OCI-LY1 (cell line): Measurements from ENCODE around the gene ALG3.

Experiments
- H2AFZ ChIP-seq: fragments of 200-600 bp; sonication (generic), shearing (Covaris generic); 2 replicates; pipeline ENCODE4 v1.6.0; 2014; ENCODE audit warnings: antibody characterized with exemption, mild to moderate bottlenecking, low read length
- H3F3A ChIP-seq: fragments of 200-600 bp; sonication (generic), shearing (Covaris generic); 2 replicates; pipeline ENCODE4 v1.6.0; 2014; ENCODE audit warnings: mild to moderate bottlenecking, antibody characterized with exemption, low read length, moderate library complexity; ENCODE audit not compliant: insufficient read depth
- H3K27ac ChIP-seq: fragments of 200-600 bp; sonication (generic); 2 replicates; pipeline ENCODE4 v1.5.1; 2014; ENCODE audit warnings: low read length, mixed run types, mild to moderate bottlenecking, low read depth; ENCODE audit not compliant: poor library complexity, severe bottlenecking
- H3K27me3 ChIP-seq: fragments of 200-600 bp; sonication (generic); 2 replicates; pipeline ENCODE4 v1.6.0; 2014; ENCODE audit warnings: antibody characterized with exemption, mild to moderate bottlenecking, low read length, moderate library complexity; ENCODE audit not compliant: insufficient read depth
- H3K36me3 ChIP-seq: fragments of 200-600 bp; sonication (generic); 2 replicates; pipeline ENCODE4 v1.6.1; 2014; ENCODE audit warnings: mild to moderate bottlenecking, antibody characterized with exemption, low read length, moderate library complexity, mixed read lengths; ENCODE audit not compliant: insufficient read depth
- H3K4me1 ChIP-seq: fragments of 200-600 bp; sonication (generic); 2 replicates; pipeline ENCODE4 v1.5.1; 2014; ENCODE audit warnings: mild to moderate bottlenecking, low read length, moderate library complexity; ENCODE audit not compliant: insufficient read depth, severe bottlenecking
- H3K4me2 ChIP-seq: fragments of 200-600 bp; sonication (generic), shearing (Covaris generic); 2 replicates; pipeline ENCODE4 v1.6.1; 2014; ENCODE audit warnings: low read length
- H3K4me3 ChIP-seq: fragments of 200-600 bp; sonication (generic); 2 replicates; pipeline ENCODE4 v1.5.1; 2014; ENCODE audit warnings: low read length, low read depth, mild to moderate bottlenecking, mixed read lengths; ENCODE audit not compliant: poor library complexity, severe bottlenecking
- H3K79me2 ChIP-seq: fragments of 200-600 bp; shearing (Covaris generic); 2 replicates; pipeline ENCODE4 v1.6.1; 2016; ENCODE audit warnings: mixed run types, low read length, mixed read lengths; ENCODE audit not compliant: insufficient read depth
- H3K9ac ChIP-seq: fragments of 200-600 bp; sonication (generic), shearing (Covaris generic); 2 replicates; pipeline ENCODE4 v1.6.1; 2014; ENCODE audit warnings: mild to moderate bottlenecking, low read length, mixed read lengths
- H3K9me2 ChIP-seq: fragments of 200-600 bp; sonication (generic), shearing (Covaris generic); 2 replicates; pipeline ENCODE4 v1.6.1; 2014; ENCODE audit warnings: low read depth, mild to moderate bottlenecking, low read length, mixed read lengths
- H3K9me3 ChIP-seq: fragments of 200-600 bp; shearing (Covaris generic); 2 replicates; pipeline ENCODE4 v1.6.1; 2014; ENCODE audit warnings: low read length, mixed read lengths
- H4K20me1 ChIP-seq: fragments of 200-600 bp; sonication (generic), shearing (Covaris generic); 2 replicates; pipeline ENCODE4 v1.6.0; 2016; ENCODE audit warnings: mild to moderate bottlenecking, low read length; ENCODE audit not compliant: insufficient read depth
- EZH2 ChIP-seq: fragments of 200-600 bp; sonication (generic), shearing (Covaris generic); IDR thresholded peaks from 2 replicates; pipeline ENCODE4 v1.8.0; 2017; ENCODE audit warnings: borderline replicate concordance, mixed run types, mild to moderate bottlenecking, antibody characterized with exemption, low read length, moderate library complexity, mixed read lengths
- TF ChIP-seq, protein P1 (sequence below): fragments of 200-600 bp; sonication (generic), shearing (Covaris generic); IDR thresholded peaks from 2 replicates; pipeline ENCODE4 v1.5.1; 2017; ENCODE audit warnings: mild to moderate bottlenecking, antibody characterized with exemption, low read length, moderate library complexity, mixed read lengths

The ALG3 gene

DNA sequence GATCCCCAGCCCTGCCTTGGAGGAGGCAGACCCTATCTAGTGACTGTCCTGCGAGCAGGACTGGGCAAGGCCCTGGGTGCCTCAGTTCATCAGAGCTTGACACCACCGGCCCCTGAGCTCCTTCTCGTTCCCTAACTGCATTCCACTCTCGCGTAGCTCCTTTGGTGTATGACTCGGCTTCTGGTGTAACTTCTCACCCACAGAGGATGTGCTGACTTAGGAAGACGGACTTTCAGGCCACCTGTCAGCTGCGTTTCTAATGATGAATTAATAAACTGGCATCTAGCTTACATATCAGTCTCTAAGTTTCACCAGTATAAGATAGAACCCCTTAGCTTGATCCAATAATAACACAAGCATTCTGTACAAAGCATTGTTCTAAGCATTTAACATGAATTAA, 45.2 kb downstream of the ALG3 start:
- Histone ChIP-seq H3K4me1 (no peaks in the 10 kb centered on the region), H3K9me2 (no peaks in the 10 kb centered on the region), H3K27ac (no peak overlapping the region), H3K27me3 (0 out of 2 replicates have a peak, but pooled peaks cover 6% of the 10 kb centered on the region), H2AFZ (no peak overlapping the region), H3K4me3 (no peak overlapping the region), H4K20me1 (no peaks in the 10 kb centered on the region), H3K4me2 (no peak overlapping the region), H3K79me2 (no peaks in the 10 kb centered on the region), H3K9me3 (no peaks in the 10 kb centered on the region), H3F3A (no peaks in the 10 kb centered on the region), H3K9ac (no peak overlapping the region), H3K36me3 (no peaks in the 10 kb centered on the region)
- TF ChIP-seq, protein P1, sequence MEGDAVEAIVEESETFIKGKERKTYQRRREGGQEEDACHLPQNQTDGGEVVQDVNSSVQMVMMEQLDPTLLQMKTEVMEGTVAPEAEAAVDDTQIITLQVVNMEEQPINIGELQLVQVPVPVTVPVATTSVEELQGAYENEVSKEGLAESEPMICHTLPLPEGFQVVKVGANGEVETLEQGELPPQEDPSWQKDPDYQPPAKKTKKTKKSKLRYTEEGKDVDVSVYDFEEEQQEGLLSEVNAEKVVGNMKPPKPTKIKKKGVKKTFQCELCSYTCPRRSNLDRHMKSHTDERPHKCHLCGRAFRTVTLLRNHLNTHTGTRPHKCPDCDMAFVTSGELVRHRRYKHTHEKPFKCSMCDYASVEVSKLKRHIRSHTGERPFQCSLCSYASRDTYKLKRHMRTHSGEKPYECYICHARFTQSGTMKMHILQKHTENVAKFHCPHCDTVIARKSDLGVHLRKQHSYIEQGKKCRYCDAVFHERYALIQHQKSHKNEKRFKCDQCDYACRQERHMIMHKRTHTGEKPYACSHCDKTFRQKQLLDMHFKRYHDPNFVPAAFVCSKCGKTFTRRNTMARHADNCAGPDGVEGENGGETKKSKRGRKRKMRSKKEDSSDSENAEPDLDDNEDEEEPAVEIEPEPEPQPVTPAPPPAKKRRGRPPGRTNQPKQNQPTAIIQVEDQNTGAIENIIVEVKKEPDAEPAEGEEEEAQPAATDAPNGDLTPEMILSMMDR = no peak
- no peak for TF ChIP-seq EZH2

DNA sequence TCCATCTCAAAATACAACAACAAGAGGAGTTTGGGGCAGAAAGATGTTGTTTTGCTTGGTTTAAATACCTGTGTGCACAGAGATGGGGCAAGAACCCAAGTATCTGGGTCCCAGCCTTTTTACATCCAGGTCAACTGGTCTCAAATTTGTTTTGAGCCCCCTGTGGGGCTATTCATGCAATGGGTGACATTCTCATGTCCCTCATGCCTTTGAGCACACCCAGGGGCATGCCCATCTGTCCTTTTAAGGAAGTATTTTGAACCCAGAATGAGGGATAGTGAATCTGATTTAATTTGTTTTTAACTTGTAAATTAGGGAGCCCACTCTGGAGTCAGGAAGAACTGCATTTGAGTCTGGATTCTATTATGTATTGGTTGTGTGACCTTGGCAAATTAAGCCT, 47.9 kb downstream of the ALG3 start:
- Histone ChIP-seq H3K4me3 (no peak overlapping the region), H3K79me2 (no peaks in the 10 kb centered on the region), H3K27ac (no peak overlapping the region), H3K4me1 (no peaks in the 10 kb centered on the region), H2AFZ (no peak overlapping the region), H3K4me2 (no peak overlapping the region), H3K36me3 (peaks cover under 1% of the 10 kb centered on the region; the same call in 1 of the 2 replicates), H3K9ac (no peak overlapping the region), H3K9me3 (no peaks in the 10 kb centered on the region), H4K20me1 (no peaks in the 10 kb centered on the region), H3F3A (no peaks in the 10 kb centered on the region), H3K9me2 (no peaks in the 10 kb centered on the region), H3K27me3 (0 out of 2 replicates have a peak, but pooled peaks cover 6% of the 10 kb centered on the region)
- TF ChIP-seq, protein P1 = no peak
- no peak for TF ChIP-seq EZH2

GRCh38 chr3:184198509-184198908, 50.3 kb downstream of the ALG3 start:
- no peak for TF ChIP-seq EZH2
- TF ChIP-seq, protein P1 = no peak
- H3K9ac ChIP-seq = no peak overlapping the region

More at GRCh38 chr3:184198509-184198908, 50.3 kb downstream of the ALG3 start:
- H3K4me2 ChIP-seq = no peak overlapping the region
- H3K79me2 ChIP-seq = no peaks in the 10 kb centered on the region
- H3K36me3 ChIP-seq = peaks cover 23% of the 10 kb centered on the region
- no peaks in the 10 kb centered on the region for H3K9me2 ChIP-seq
- no peaks in the 10 kb centered on the region for H3K27me3 ChIP-seq
- no peaks in the 10 kb centered on the region for H3K9me3 ChIP-seq
- H2AFZ ChIP-seq = no peak overlapping the region
- H3K4me3 ChIP-seq = no peak overlapping the region
- H3K27ac ChIP-seq = no peak overlapping the region
- no peaks in the 10 kb centered on the region for H3F3A ChIP-seq
- no peaks in the 10 kb centered on the region for H3K4me1 ChIP-seq
- H4K20me1 ChIP-seq = no peaks in the 10 kb centered on the region
